Measurements from ENCODE around the gene PAFAH1B2.

DNA sequence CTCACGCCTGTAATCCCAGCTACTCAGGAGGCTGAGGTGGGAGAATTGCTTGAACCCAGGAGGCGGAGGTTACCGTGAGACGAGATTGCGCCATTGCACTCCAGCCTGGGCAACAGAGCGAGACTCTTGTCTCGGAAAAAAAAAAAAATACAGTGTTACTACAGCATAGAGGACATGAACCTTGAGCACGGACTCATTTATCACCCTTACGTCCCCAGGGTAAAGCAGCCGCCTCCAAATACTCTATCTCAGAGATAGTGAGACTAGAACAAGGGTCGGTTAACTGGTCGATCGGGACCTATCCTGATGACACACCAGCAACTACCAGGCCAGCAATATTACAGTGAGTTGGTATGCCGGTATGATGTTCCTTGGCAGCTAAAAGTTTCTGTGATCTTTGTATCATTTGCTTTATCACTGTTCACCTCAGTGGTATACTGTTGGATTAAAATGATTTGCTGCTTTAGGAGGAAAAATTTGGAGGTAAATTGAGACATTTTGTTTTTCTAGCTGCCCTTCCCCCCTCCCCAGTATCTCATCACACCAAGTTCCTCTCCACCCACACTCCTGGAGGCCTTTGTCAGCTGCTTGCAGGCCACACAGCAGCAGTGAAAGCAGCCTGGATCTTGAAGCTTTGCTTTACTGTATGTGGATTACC, 27.4 kb downstream of the PAFAH1B2 start:
- TF ChIP-seq, protein P1, sequence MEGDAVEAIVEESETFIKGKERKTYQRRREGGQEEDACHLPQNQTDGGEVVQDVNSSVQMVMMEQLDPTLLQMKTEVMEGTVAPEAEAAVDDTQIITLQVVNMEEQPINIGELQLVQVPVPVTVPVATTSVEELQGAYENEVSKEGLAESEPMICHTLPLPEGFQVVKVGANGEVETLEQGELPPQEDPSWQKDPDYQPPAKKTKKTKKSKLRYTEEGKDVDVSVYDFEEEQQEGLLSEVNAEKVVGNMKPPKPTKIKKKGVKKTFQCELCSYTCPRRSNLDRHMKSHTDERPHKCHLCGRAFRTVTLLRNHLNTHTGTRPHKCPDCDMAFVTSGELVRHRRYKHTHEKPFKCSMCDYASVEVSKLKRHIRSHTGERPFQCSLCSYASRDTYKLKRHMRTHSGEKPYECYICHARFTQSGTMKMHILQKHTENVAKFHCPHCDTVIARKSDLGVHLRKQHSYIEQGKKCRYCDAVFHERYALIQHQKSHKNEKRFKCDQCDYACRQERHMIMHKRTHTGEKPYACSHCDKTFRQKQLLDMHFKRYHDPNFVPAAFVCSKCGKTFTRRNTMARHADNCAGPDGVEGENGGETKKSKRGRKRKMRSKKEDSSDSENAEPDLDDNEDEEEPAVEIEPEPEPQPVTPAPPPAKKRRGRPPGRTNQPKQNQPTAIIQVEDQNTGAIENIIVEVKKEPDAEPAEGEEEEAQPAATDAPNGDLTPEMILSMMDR (IDR thresholded peaks at IDR 0.05; ENCODE audit: poor library complexity, severe bottlenecking) = no peak
- TF ChIP-seq EP300 (conservative IDR thresholded peaks at IDR 0.05; ENCODE audit: poor library complexity, severe bottlenecking) (no peak), SMC3 (conservative IDR thresholded peaks at IDR 0.05; ENCODE audit: poor library complexity) (no peak)
- TF ChIP-seq, protein P2, sequence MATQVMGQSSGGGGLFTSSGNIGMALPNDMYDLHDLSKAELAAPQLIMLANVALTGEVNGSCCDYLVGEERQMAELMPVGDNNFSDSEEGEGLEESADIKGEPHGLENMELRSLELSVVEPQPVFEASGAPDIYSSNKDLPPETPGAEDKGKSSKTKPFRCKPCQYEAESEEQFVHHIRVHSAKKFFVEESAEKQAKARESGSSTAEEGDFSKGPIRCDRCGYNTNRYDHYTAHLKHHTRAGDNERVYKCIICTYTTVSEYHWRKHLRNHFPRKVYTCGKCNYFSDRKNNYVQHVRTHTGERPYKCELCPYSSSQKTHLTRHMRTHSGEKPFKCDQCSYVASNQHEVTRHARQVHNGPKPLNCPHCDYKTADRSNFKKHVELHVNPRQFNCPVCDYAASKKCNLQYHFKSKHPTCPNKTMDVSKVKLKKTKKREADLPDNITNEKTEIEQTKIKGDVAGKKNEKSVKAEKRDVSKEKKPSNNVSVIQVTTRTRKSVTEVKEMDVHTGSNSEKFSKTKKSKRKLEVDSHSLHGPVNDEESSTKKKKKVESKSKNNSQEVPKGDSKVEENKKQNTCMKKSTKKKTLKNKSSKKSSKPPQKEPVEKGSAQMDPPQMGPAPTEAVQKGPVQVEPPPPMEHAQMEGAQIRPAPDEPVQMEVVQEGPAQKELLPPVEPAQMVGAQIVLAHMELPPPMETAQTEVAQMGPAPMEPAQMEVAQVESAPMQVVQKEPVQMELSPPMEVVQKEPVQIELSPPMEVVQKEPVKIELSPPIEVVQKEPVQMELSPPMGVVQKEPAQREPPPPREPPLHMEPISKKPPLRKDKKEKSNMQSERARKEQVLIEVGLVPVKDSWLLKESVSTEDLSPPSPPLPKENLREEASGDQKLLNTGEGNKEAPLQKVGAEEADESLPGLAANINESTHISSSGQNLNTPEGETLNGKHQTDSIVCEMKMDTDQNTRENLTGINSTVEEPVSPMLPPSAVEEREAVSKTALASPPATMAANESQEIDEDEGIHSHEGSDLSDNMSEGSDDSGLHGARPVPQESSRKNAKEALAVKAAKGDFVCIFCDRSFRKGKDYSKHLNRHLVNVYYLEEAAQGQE (IDR thresholded peaks at IDR 0.05; ENCODE audit: borderline replicate concordance) = no peak
